Measurements from ENCODE around the gene ATP7B.
"Not testable (repeated sequence)": the region's sequence is repeated elsewhere in the genome, so short reads cannot be mapped to it uniquely, and the experiment has no call there.

ATP7B gene

GRCh38 chr13:52006523-52007245 is 4.6 kb downstream of the ATP7B start:
- no peak for DNase-seq (ENCODE audit: low spot score)

GRCh38 chr13:52005841-52006522 is 5.3 kb downstream of the ATP7B start:
- DNase-seq (ENCODE audit: low spot score), result no peak

- DNase-seq (ENCODE audit: low spot score), result no peak
Measured at GRCh38 chr13:52004511-52005170, 6.6 kb downstream of the ATP7B start.

- DNase-seq (ENCODE audit: low spot score), result no peak
Measured at GRCh38 chr13:52003541-52003940, 7.7 kb downstream of the ATP7B start.

- no peak for DNase-seq (ENCODE audit: low spot score)
Measured at GRCh38 chr13:52002361-52002760, 8.9 kb downstream of the ATP7B start.

- peak; percentile 80 for DNase-seq (ENCODE audit: low spot score)
Measured at GRCh38 chr13:52001120-52001731, 10.0 kb downstream of the ATP7B start.

GRCh38 chr13:51999921-52000320 is 11.3 kb downstream of the ATP7B start:
- DNase-seq (ENCODE audit: low spot score), result no peak

- no peak for DNase-seq (ENCODE audit: low spot score)
Measured at GRCh38 chr13:51999510-51999911, 11.7 kb downstream of the ATP7B start.

GRCh38 chr13:51998723-51999509 is 12.3 kb downstream of the ATP7B start:
- DNase-seq (ENCODE audit: low spot score), result no peak

- no peak for DNase-seq (ENCODE audit: low spot score)
Measured at GRCh38 chr13:51997641-51998330, 13.5 kb downstream of the ATP7B start.

GRCh38 chr13:51997186-51997585 is 14.1 kb downstream of the ATP7B start:
- DNase-seq (ENCODE audit: low spot score), result no peak

- peak; percentile 65 for DNase-seq (ENCODE audit: low spot score)
Measured at GRCh38 chr13:51996641-51997040, 14.6 kb downstream of the ATP7B start.

- peak; percentile 74 for DNase-seq (ENCODE audit: low spot score)
Measured at GRCh38 chr13:51995677-51996551, 15.3 kb downstream of the ATP7B start.

- peak; percentile 41 for DNase-seq (ENCODE audit: low spot score)
Measured at GRCh38 chr13:51993713-51994112, 17.5 kb downstream of the ATP7B start.

- no peak for DNase-seq (ENCODE audit: low spot score)
Measured at GRCh38 chr13:51988988-51989618, 22.1 kb downstream of the ATP7B start.

GRCh38 chr13:51984904-51985303 is 26.3 kb downstream of the ATP7B start:
- not testable (repeated sequence) for DNase-seq (ENCODE audit: low spot score)

GRCh38 chr13:51983292-51983691 is 28.0 kb downstream of the ATP7B start:
- not testable (repeated sequence) for DNase-seq (ENCODE audit: low spot score)

GRCh38 chr13:51981355-51981754 is 29.9 kb downstream of the ATP7B start:
- DNase-seq (ENCODE audit: low spot score), result no peak

- no peak for DNase-seq (ENCODE audit: low spot score)
Measured at GRCh38 chr13:51980908-51981307, 30.3 kb downstream of the ATP7B start.

Data from hematopoietic multipotent progenitor cell treated with erythropoietin and hydrocortisone succinate and interleukin-3 and kit ligand, for 15 days (in vitro differentiated cells).